Measurements from ENCODE around the gene CSTPP1.

CSTPP1 gene

DNA sequence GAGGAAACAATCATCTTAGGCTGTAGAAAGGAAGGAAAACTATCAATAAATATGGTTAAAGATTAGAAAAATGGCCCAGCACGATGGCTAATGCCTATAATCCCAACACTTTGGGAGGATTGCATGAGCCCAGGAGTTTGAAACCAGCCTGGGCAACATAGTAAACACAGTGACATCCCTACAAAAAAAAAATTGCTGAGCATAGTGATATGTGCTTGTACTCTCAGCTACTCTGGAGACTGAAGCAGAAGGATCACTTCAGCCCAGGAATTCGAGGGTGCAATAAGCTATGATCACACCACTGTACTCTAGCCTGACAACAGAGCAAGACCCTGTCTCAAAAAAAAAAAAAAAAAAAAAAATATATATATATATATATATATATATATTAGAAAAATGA, 185.2 kb downstream of the CSTPP1 start:
- Histone ChIP-seq H3K27me3 (ENCODE audit: insufficient read depth, poor library complexity, severe bottlenecking) (no peaks in the 10 kb centered on the region), H3K4me3 (replicated peaks; ENCODE audit: insufficient read depth, low read length) (no peak overlapping the region), H3K27ac (replicated peaks) (no peak overlapping the region)
- no peak for DNase-seq (ENCODE audit: low read depth in 1 of 2, low spot score in 1 of 2)
- no peak for TF ChIP-seq GABPA (IDR thresholded peaks at IDR 0.05; ENCODE audit: low read depth)
- TF ChIP-seq, protein P1, sequence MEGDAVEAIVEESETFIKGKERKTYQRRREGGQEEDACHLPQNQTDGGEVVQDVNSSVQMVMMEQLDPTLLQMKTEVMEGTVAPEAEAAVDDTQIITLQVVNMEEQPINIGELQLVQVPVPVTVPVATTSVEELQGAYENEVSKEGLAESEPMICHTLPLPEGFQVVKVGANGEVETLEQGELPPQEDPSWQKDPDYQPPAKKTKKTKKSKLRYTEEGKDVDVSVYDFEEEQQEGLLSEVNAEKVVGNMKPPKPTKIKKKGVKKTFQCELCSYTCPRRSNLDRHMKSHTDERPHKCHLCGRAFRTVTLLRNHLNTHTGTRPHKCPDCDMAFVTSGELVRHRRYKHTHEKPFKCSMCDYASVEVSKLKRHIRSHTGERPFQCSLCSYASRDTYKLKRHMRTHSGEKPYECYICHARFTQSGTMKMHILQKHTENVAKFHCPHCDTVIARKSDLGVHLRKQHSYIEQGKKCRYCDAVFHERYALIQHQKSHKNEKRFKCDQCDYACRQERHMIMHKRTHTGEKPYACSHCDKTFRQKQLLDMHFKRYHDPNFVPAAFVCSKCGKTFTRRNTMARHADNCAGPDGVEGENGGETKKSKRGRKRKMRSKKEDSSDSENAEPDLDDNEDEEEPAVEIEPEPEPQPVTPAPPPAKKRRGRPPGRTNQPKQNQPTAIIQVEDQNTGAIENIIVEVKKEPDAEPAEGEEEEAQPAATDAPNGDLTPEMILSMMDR (IDR thresholded peaks at IDR 0.05; ENCODE audit: insufficient read depth, low read length) = no peak
- TF ChIP-seq, protein P2, sequence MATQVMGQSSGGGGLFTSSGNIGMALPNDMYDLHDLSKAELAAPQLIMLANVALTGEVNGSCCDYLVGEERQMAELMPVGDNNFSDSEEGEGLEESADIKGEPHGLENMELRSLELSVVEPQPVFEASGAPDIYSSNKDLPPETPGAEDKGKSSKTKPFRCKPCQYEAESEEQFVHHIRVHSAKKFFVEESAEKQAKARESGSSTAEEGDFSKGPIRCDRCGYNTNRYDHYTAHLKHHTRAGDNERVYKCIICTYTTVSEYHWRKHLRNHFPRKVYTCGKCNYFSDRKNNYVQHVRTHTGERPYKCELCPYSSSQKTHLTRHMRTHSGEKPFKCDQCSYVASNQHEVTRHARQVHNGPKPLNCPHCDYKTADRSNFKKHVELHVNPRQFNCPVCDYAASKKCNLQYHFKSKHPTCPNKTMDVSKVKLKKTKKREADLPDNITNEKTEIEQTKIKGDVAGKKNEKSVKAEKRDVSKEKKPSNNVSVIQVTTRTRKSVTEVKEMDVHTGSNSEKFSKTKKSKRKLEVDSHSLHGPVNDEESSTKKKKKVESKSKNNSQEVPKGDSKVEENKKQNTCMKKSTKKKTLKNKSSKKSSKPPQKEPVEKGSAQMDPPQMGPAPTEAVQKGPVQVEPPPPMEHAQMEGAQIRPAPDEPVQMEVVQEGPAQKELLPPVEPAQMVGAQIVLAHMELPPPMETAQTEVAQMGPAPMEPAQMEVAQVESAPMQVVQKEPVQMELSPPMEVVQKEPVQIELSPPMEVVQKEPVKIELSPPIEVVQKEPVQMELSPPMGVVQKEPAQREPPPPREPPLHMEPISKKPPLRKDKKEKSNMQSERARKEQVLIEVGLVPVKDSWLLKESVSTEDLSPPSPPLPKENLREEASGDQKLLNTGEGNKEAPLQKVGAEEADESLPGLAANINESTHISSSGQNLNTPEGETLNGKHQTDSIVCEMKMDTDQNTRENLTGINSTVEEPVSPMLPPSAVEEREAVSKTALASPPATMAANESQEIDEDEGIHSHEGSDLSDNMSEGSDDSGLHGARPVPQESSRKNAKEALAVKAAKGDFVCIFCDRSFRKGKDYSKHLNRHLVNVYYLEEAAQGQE (IDR thresholded peaks at IDR 0.05; ENCODE audit: insufficient replicate concordance, low read depth) = no peak
- TF ChIP-seq POLR2AphosphoS5 (IDR thresholded peaks at IDR 0.05; ENCODE audit: low read depth) = no peak
- TF ChIP-seq SPI1 (IDR thresholded peaks at IDR 0.05; ENCODE audit: borderline replicate concordance, low read depth) = no peak

DNA sequence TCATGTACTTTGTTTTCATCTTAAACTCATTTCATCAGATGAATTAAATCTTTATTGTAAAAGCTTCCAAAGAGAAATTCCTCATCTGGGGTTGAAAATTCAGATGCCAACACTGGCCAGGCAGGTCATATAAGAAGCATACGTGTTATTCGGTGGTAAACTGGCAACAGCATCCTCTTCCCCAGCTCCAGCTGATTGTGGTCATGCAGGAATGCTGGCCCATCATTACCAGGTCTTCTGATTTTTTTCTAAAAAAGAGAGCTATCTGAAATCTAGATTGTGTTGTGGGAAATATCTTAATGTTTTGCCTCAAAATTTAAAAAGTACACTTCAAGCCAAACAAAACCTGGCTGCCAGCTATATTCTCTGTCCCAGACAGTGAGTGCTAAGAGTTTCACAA, 186.5 kb downstream of the CSTPP1 start:
- DNase-seq (ENCODE audit: low read depth in 1 of 2, low spot score in 1 of 2) = no peak
- Histone ChIP-seq H3K4me3 (replicated peaks; ENCODE audit: insufficient read depth, low read length) (no peak overlapping the region), H3K27me3 (ENCODE audit: insufficient read depth, poor library complexity, severe bottlenecking) (no peaks in the 10 kb centered on the region), H3K27ac (replicated peaks) (no peak overlapping the region)
- TF ChIP-seq, protein P2 (IDR thresholded peaks at IDR 0.05; ENCODE audit: insufficient replicate concordance, low read depth) = no peak
- TF ChIP-seq POLR2AphosphoS5 (IDR thresholded peaks at IDR 0.05; ENCODE audit: low read depth) (no peak), SPI1 (IDR thresholded peaks at IDR 0.05; ENCODE audit: borderline replicate concordance, low read depth) (no peak), GABPA (IDR thresholded peaks at IDR 0.05; ENCODE audit: low read depth) (no peak)
- TF ChIP-seq, protein P1 (IDR thresholded peaks at IDR 0.05; ENCODE audit: insufficient read depth, low read length) = no peak

DNA sequence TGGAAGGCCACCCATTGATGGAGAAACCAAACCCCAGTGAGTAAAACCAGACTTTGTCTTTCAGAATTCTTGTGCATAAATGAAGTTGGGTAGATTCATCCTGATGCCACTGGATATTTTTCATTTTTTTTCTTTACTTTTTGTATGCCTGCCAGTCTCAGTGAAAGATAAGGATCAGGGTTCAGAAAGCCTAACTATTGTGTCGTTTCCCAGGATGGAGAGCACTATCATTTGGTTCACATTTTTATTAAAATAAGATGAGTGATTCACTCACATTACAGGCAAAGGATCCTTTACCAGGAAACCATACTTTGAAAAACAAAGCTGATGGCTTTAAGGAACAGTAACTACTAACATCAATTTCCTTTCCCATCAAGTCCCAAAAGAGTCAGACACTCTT, 188.1 kb downstream of the CSTPP1 start:
- no peak for DNase-seq (ENCODE audit: low read depth in 1 of 2, low spot score in 1 of 2)
- Histone ChIP-seq H3K27me3 (ENCODE audit: insufficient read depth, poor library complexity, severe bottlenecking) (no peaks in the 10 kb centered on the region), H3K27ac (replicated peaks) (no peak overlapping the region), H3K4me3 (replicated peaks; ENCODE audit: insufficient read depth, low read length) (no peak overlapping the region)
- TF ChIP-seq, protein P2 (IDR thresholded peaks at IDR 0.05; ENCODE audit: insufficient replicate concordance, low read depth) = no peak
- TF ChIP-seq, protein P1 (IDR thresholded peaks at IDR 0.05; ENCODE audit: insufficient read depth, low read length) = no peak
- TF ChIP-seq POLR2AphosphoS5 (IDR thresholded peaks at IDR 0.05; ENCODE audit: low read depth) (no peak), SPI1 (IDR thresholded peaks at IDR 0.05; ENCODE audit: borderline replicate concordance, low read depth) (no peak), GABPA (IDR thresholded peaks at IDR 0.05; ENCODE audit: low read depth) (no peak)

All from HL-60 (cell line).